SK-N-MC (cell line): ENCODE measurements around the gene AFF2.

ENCODE experiments used
- DNase-seq: peaks from one replicate; pipeline ENCODE4 v3.0.0-alpha.2; 2011; ENCODE audit warnings: low read depth, low spot score
- H3K27ac ChIP-seq: fragments of 200-600 bp; sonication (generic); 2 replicates; pipeline ENCODE4 v1.5.1; 2016; ENCODE audit warnings: mixed run types
- H3K36me3 ChIP-seq: fragments of 200-600 bp; sonication (generic); 2 replicates; pipeline ENCODE4 v1.6.1; 2017; ENCODE audit warnings: antibody characterized with exemption, low read length, mixed read lengths; ENCODE audit not compliant: insufficient read depth
- H3K4me3 ChIP-seq: fragments of 200-600 bp; sonication (generic); 2 replicates; pipeline ENCODE4 v1.5.1; 2016
- H3K9ac ChIP-seq: fragments of 200-600 bp; sonication (generic); 2 replicates; pipeline ENCODE4 v1.8.0; 2017; ENCODE audit warnings: mixed run types, mixed read lengths; ENCODE audit not compliant: insufficient read length
- H3K9me3 ChIP-seq: fragments of 200-600 bp; sonication (generic); 2 replicates; pipeline ENCODE4 v1.6.1; 2017; ENCODE audit warnings: low read depth, mild to moderate bottlenecking, antibody characterized with exemption, low read length, moderate library complexity, mixed read lengths
- EZH2 ChIP-seq: fragments of 200-600 bp; sonication (generic); IDR thresholded peaks from one replicate; pipeline ENCODE4 v1.6.1; 2017; ENCODE audit warnings: antibody characterized with exemption
- FOXP2 ChIP-seq: optimal IDR thresholded peaks from 2 replicates; pipeline ENCODE3; 2011; ENCODE audit warnings: mild to moderate bottlenecking, moderate library complexity; ENCODE audit not compliant: insufficient read depth; ENCODE audit errors: extremely low read length, control extremely low read depth
- POLR2AphosphoS5 ChIP-seq: IDR thresholded peaks from 2 replicates; pipeline ENCODE4 v1.6.1; 2012; ENCODE audit warnings: mild to moderate bottlenecking, low read depth, low read length, borderline replicate concordance

AFF2 gene

DNA sequence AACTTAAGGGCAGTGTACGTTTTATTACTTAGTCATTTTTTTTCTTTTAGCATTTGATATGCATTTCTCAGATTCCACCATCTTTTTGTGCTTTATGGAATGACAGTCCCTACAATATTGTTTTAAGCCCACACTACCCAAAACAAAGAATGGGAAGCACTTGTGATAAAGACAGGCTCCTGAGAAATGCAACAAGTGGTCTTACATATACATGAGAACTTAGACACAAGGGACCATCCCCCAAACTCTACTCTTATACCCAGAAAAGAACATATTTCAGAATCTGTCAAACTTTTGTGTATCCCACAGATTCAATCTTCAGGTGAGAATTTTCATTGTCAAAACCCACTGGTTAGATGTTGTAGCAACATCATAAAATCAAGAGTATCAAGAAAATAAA lies 491.1 kb downstream of the AFF2 start:
- Histone ChIP-seq H3K9ac (no peak overlapping the region), H3K4me3 (no peak overlapping the region), H3K27ac (no peak overlapping the region), H3K36me3 (no peaks in the 10 kb centered on the region), H3K9me3 (no peaks in the 10 kb centered on the region)
- DNase-seq: no peak
- TF ChIP-seq FOXP2: no peak
- TF ChIP-seq POLR2AphosphoS5: no peak
- no peak for TF ChIP-seq EZH2

DNA sequence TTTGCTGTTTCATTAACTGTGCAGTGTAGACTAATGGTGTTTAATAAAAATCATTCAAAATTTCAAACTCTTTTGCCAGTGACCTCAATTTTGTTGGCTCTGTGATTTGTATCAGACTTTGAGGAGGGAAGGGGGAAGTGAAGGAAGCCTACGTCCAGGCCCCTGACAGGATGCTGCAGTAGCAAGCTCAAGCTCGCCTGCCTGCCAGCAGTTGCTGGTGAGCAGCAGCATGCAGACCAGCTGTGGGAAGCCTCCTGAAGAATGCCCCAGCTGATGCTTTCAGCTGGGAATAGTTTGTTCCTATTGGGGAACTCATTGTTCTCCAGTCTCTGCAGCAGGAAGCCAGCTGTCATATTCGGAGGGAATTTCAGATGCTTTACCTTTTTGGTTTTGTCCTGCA lies 495.2 kb downstream of the AFF2 start:
- H3K36me3 ChIP-seq: no peaks in the 10 kb centered on the region
- no peaks in the 10 kb centered on the region for H3K9me3 ChIP-seq
- no peak overlapping the region for H3K9ac ChIP-seq
- TF ChIP-seq FOXP2: no peak
- TF ChIP-seq POLR2AphosphoS5: no peak
- TF ChIP-seq EZH2: no peak
- DNase-seq: no peak
- no peak overlapping the region for H3K4me3 ChIP-seq
- no peak overlapping the region for H3K27ac ChIP-seq

DNA sequence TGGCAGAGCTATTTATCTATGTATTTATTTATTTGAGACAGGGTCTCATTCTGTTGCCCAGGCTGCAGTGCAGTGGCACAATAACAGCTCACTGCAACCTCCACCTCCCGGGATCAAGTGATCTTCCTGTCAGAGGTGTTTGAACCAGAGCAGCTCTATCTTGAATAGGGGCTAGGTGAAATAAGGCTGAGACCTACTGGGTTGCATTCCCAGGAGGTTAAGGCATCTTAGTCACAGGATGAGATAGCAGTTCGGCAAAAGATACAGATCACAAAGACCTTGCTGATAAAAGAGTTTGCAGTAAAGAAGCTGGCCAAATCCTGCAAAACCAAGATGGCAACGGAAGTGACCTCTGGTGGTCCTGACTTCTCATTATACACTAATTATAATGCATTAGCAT lies 501.9 kb downstream of the AFF2 start:
- Histone ChIP-seq H3K9me3 (no peaks in the 10 kb centered on the region), H3K4me3 (no peak overlapping the region), H3K27ac (no peak overlapping the region), H3K9ac (no peak overlapping the region), H3K36me3 (no peaks in the 10 kb centered on the region)
- TF ChIP-seq POLR2AphosphoS5 (no peak), FOXP2 (no peak), EZH2 (no peak)
- DNase-seq: no peak

DNA sequence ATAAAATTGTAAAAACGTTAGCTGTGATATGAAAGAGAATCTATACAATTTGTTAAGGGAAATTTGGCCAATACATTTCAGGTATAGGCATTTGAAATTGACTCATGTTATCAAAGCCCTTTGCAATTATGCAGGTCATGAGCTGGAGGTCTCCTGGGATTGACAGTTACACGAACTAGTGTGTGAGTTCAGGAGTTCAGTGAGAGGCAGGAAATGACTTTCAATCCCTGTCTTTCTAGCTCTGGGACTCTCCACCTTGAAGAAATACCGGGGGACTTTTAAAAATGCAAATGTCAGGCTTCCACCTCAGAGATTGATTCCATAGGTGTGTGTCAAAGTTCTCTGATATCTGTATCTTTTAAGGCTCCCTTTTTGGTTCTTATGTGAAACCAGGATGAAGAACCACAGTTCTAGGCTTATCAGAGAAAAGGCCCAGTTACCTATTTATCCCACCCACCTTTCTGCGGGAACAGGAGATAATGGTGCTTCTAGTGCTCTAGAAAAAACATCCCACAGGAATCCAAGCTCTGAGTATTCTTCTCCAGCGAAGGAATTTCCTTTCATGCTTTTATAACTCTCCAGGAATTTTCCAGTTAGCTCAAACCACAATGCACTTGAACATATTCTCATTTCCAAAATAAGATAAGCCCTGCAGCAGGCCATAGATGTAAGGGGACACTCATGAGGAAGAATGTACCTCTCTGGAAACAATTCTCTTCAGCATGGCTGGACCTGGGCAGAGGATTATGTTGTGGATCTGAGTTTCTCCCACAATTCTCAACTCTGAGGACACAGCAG lies 503.6 kb downstream of the AFF2 start:
- Histone ChIP-seq H3K9me3 (no peaks in the 10 kb centered on the region), H3K36me3 (no peaks in the 10 kb centered on the region), H3K4me3 (no peak overlapping the region), H3K9ac (no peak overlapping the region), H3K27ac (no peak overlapping the region)
- TF ChIP-seq EZH2 (no peak), FOXP2 (no peak), POLR2AphosphoS5 (no peak)
- DNase-seq: no peak

DNA sequence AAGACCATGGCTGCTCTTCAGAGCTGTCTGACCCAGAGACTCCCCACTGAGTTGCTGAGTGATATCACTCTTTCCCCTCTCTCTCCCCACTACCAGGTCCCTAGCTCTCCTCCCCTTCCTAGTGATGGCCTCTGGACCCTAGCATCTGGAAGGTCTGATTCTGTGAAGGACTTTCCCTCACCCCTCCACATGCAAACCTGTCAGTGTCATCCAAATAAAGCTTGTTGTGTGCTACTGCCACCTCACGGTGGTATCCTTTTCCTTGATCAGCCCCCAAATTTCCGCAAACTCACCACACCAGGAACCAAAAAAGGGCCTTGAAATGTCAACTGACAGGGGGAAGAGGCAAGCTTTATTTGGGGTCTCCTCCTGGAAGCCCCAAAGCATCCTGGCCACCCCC lies 504.5 kb downstream of the AFF2 start:
- Histone ChIP-seq H3K4me3 (no peak overlapping the region), H3K9ac (no peak overlapping the region), H3K36me3 (no peaks in the 10 kb centered on the region), H3K9me3 (no peaks in the 10 kb centered on the region), H3K27ac (no peak overlapping the region)
- DNase-seq: no peak
- TF ChIP-seq EZH2: no peak
- TF ChIP-seq FOXP2: no peak
- TF ChIP-seq POLR2AphosphoS5: no peak

DNA sequence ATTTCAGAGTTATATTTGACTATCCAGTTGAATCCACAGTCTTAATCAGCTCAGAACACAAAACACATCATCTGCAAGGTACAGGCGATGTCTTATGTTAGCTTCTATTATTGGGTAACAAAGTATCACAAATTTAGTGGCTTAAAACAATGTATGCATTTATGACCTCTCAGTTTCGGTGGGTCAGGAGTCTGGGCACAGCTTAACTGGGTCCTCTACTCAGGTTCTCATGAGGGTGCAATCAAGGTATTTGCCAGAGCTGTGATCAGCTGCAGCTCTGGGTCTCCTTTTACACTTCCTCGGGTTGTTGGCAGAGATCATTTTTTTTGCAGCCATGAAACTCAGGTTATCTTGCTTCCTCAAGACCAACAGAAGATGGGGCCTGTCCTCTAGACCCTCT lies 505.8 kb downstream of the AFF2 start:
- H3K4me3 ChIP-seq: no peak overlapping the region
- H3K9ac ChIP-seq: no peak overlapping the region
- H3K9me3 ChIP-seq: no peaks in the 10 kb centered on the region
- no peaks in the 10 kb centered on the region for H3K36me3 ChIP-seq
- TF ChIP-seq POLR2AphosphoS5 (no peak), EZH2 (no peak), FOXP2 (no peak)
- H3K27ac ChIP-seq: no peak overlapping the region
- no peak for DNase-seq

DNA sequence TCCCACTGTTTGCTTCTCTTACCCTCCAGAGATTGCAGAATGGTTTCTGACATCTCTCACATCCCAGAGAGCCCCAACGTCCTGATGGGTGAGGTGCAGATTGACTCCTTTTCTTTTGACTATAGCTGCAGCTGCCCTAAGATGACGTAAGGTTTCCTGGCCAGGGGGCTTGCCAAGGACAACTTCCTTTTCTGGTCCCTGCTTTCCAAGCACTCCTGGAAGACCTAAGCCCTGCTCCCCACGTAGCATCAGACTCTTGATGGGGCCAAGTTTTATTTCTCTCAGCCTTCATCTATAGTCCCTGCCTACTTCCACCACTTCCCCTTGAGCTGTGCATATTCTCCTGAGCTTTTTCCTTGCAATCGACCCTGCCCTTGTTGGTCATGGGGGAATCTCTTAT lies 507.0 kb downstream of the AFF2 start:
- Histone ChIP-seq H3K4me3 (no peak overlapping the region), H3K36me3 (no peaks in the 10 kb centered on the region), H3K27ac (no peak overlapping the region), H3K9me3 (no peaks in the 10 kb centered on the region), H3K9ac (no peak overlapping the region)
- DNase-seq: no peak
- TF ChIP-seq POLR2AphosphoS5 (no peak), FOXP2 (no peak), EZH2 (no peak)

DNA sequence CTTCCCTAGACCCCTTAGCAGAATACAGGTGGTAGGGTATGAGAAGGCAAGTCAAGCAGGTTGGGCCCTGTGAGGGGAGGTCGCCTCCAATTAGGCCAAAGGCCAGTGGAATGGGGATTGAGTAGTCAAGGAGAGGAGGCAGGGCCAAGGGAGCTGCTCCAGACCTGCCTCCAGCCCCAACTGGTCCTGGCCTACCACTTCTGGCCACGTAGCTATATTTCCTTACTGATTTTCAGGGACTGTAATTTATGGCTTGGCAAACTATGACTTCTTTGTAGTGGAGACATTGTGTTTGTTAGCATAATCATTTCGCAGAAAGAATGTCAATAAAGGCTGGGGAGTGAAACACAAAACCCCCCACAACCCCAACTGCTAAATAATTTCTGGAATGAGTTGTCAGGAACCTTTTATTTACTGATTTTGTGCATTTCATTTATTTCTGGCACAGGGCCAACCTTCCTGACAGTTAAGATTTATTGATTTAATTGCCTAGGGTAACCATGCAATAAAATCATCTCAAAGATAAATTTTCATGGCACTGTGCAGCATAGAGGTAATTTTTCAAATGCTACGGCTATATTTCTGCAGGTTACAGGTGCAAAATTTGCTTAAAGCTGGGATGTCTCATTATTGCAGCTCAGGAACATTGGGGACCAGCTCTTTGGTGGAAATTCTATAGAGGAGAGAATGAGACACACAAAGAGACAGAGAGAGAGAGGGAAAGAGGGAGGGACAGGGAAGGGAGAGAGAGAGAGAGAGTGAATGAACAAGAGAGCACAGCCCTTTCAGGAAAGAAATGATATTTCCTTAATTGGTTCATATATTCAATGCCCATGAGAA lies 509.8 kb downstream of the AFF2 start:
- Histone ChIP-seq H3K9ac (no peak overlapping the region), H3K36me3 (no peaks in the 10 kb centered on the region), H3K9me3 (no peaks in the 10 kb centered on the region), H3K4me3 (no peak overlapping the region), H3K27ac (no peak overlapping the region)
- no peak for TF ChIP-seq POLR2AphosphoS5
- TF ChIP-seq EZH2: no peak
- TF ChIP-seq FOXP2: no peak
- no peak for DNase-seq

DNA sequence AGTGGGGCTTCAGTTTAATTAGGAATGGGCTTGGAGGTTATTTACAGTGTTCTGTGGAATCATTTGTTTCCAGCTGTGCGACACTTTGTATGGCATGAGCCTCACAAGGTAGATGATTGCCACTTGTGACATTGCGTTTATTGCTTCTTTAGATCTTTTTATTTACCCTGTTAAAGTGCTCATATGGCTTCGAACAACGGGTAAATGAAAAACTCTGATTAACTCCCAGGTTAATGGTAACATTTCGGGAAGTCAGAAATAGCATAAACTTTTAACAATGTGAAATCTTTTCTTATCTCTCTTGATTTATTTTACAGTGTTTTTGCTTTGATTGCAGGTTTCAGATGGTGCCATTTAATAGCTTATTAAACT lies 510.4 kb downstream of the AFF2 start:
- Histone ChIP-seq H3K36me3 (no peaks in the 10 kb centered on the region), H3K9me3 (no peaks in the 10 kb centered on the region), H3K9ac (no peak overlapping the region), H3K4me3 (no peak overlapping the region), H3K27ac (no peak overlapping the region)
- no peak for TF ChIP-seq FOXP2
- DNase-seq: no peak
